PC-9 (cell line): ENCODE data around the gene HS6ST1. TPM values are rescaled to one million over a fixed set of nuclear protein-coding genes. Genes with fewer than 3 reads are reported as not detected.

Source experiments
- BruUV-seq: library from RNA; stranded (reverse); fragments of 400-500 nt; replicated peaks from 2 replicates; lab custom pipeline; 2021; lab: Mats Ljungman, UMichigan
- CTCF ChIA-PET: fragments of 300-600 bp; sonication (Branson Sonifier 250); formaldehyde crosslinking; loops from one replicate; lab custom pipeline; 2022; ENCODE audit warnings: antibody characterized with exemption; lab: Charles Lee
- POLR2A ChIA-PET: fragments of 300-600 bp; sonication (Branson Sonifier 250); formaldehyde crosslinking; loops from one replicate; lab custom pipeline; 2022; ENCODE audit warnings: antibody characterized with exemption; ENCODE audit not compliant: unreplicated experiment; lab: Charles Lee
- DNase-seq, 2 experiments: peaks; one replicate each; pipeline versions ENCODE4 v3.0.0 to v3.0.0-alpha.2; 2015 to 2022; ENCODE audit warnings: mixed read lengths in 1 of 2
- H2AFZ ChIP-seq: fragments of 200-600 bp; sonication (generic); 2 replicates; pipeline ENCODE4 v1.8.1; 2017; ENCODE audit warnings: antibody characterized with exemption
- H3F3A ChIP-seq: fragments of 200-600 bp; sonication (generic); 2 replicates; pipeline ENCODE4 v1.8.1; 2017; ENCODE audit warnings: antibody characterized with exemption, mild to moderate bottlenecking, low read depth; ENCODE audit not compliant: insufficient read depth
- H3K27ac ChIP-seq: fragments of 200-600 bp; sonication (generic); 2 replicates; pipeline ENCODE4 v1.6.1; 2016; ENCODE audit warnings: mixed run types
- H3K27me3 ChIP-seq: fragments of 200-600 bp; sonication (generic); 2 replicates; pipeline ENCODE4 v1.6.1; 2016; ENCODE audit warnings: low read depth, mixed run types; ENCODE audit not compliant: insufficient read depth
- H3K36me3 ChIP-seq: fragments of 200-600 bp; sonication (generic); 2 replicates; pipeline ENCODE4 v1.6.1; 2016; ENCODE audit warnings: low read depth, mixed run types
- H3K4me1 ChIP-seq: fragments of 200-600 bp; sonication (generic); replicated peaks from 2 replicates; pipeline ENCODE4 v1.6.1; 2016; ENCODE audit warnings: mixed run types; ENCODE audit not compliant: insufficient read depth
- H3K4me2 ChIP-seq: fragments of 200-600 bp; sonication (generic); 2 replicates; pipeline ENCODE4 v1.6.1; 2017; ENCODE audit warnings: mixed run types
- H3K4me3 ChIP-seq: fragments of 200-600 bp; sonication (generic); 2 replicates; pipeline ENCODE4 v1.6.1; 2016; ENCODE audit warnings: mixed run types
- H3K79me2 ChIP-seq: fragments of 200-600 bp; sonication (generic); 2 replicates; pipeline ENCODE4 v1.6.1; 2017; ENCODE audit warnings: low read depth, mixed run types
- H3K9me2 ChIP-seq: fragments of 200-600 bp; sonication (generic); 2 replicates; pipeline ENCODE4 v1.8.1; 2017; ENCODE audit warnings: mild to moderate bottlenecking; ENCODE audit not compliant: insufficient read depth
- H3K9me3 ChIP-seq: fragments of 200-600 bp; sonication (generic); 2 replicates; pipeline ENCODE4 v1.8.1; 2016; ENCODE audit warnings: low read depth; ENCODE audit not compliant: insufficient read depth
- H4K20me1 ChIP-seq: fragments of 200-600 bp; sonication (generic); 2 replicates; pipeline ENCODE4 v1.8.1; 2017; ENCODE audit not compliant: insufficient read depth
- CTCF ChIP-seq: fragments of 200-600 bp; sonication (generic); conservative IDR thresholded peaks from 2 replicates; pipeline ENCODE4 v1.6.1; 2017; ENCODE audit warnings: mixed run types, antibody characterized with exemption, mild to moderate bottlenecking, moderate library complexity
- EZH2 ChIP-seq: fragments of 200-600 bp; sonication (generic); IDR thresholded peaks from 2 replicates; pipeline ENCODE4 v1.8.0; 2017; ENCODE audit warnings: antibody characterized with exemption, low read depth
- intact Hi-C: fragments of 100-400 bp; cut with micrococcal nuclease; formaldehyde crosslinking; loops from one replicate; pipeline ENCODE4 v1.10.0; 2022; ENCODE audit not compliant: unreplicated experiment
- total RNA-seq: library from RNA; stranded (reverse); gene quantifications from 2 replicates; pipeline ENCODE4 v1.2.3, GENCODE V29; 2021

HS6ST1 gene
- total RNA-seq, 1 experiment from 2014 or later, result 20.2 TPM

GRCh38 chr2:128249555-128249954, 69.1 kb downstream of the HS6ST1 start:
- H4K20me1 ChIP-seq, result no peaks in the 10 kb centered on the region
- no peaks in the 10 kb centered on the region for H3K4me1 ChIP-seq
- no peaks in the 10 kb centered on the region for H3F3A ChIP-seq
- no peaks in the 10 kb centered on the region for H3K79me2 ChIP-seq
- intact Hi-C loops, result no loop called here
- no peaks in the 10 kb centered on the region for H3K36me3 ChIP-seq
- no peak overlapping the region for H2AFZ ChIP-seq
- no peak overlapping the region for H3K27ac ChIP-seq
- no TSS peak for BruUV-seq
- H3K4me3 ChIP-seq, result no peak overlapping the region
- H3K4me2 ChIP-seq, result no peak overlapping the region
- ChIA-PET POLR2A (no interaction called here), CTCF (no interaction called here)
- TF ChIP-seq CTCF, result no peak
- no peak for TF ChIP-seq EZH2
- no peaks in the 10 kb centered on the region for H3K27me3 ChIP-seq
- H3K9me2 ChIP-seq, result no peaks in the 10 kb centered on the region
- no peak for DNase-seq
- no peaks in the 10 kb centered on the region for H3K9me3 ChIP-seq

GRCh38 chr2:128245813-128246212, 72.9 kb downstream of the HS6ST1 start:
- Histone ChIP-seq H3K36me3 (no peaks in the 10 kb centered on the region), H3K9me3 (no peaks in the 10 kb centered on the region), H3K27me3 (no peaks in the 10 kb centered on the region), H3K4me3 (no peak overlapping the region), H3K79me2 (no peaks in the 10 kb centered on the region), H4K20me1 (no peaks in the 10 kb centered on the region), H3F3A (no peaks in the 10 kb centered on the region), H3K4me2 (no peak overlapping the region), H3K4me1 (no peaks in the 10 kb centered on the region), H3K9me2 (no peaks in the 10 kb centered on the region), H3K27ac (no peak overlapping the region), H2AFZ (no peak overlapping the region)
- no peak for TF ChIP-seq CTCF
- no peak for TF ChIP-seq EZH2
- intact Hi-C loops, result no loop called here
- ChIA-PET POLR2A (no interaction called here), CTCF (no interaction called here)
- no peak for DNase-seq
- BruUV-seq, result no TSS peak

- Histone ChIP-seq H3K36me3 (no peaks in the 10 kb centered on the region), H3K9me3 (no peaks in the 10 kb centered on the region), H4K20me1 (no peaks in the 10 kb centered on the region), H3K4me1 (no peaks in the 10 kb centered on the region), H3K4me2 (no peak overlapping the region), H3K27me3 (no peaks in the 10 kb centered on the region), H3K27ac (no peak overlapping the region), H3F3A (no peaks in the 10 kb centered on the region; the same call in 1 of the 2 replicates), H3K9me2 (no peaks in the 10 kb centered on the region), H2AFZ (no peak overlapping the region), H3K4me3 (no peak overlapping the region), H3K79me2 (no peaks in the 10 kb centered on the region)
- TF ChIP-seq CTCF, result no peak
- no peak for TF ChIP-seq EZH2
- BruUV-seq, result no TSS peak
- no peak for DNase-seq
- ChIA-PET POLR2A (no interaction called here), CTCF (no interaction called here)
- intact Hi-C loops, result no loop called here
These were observed 76.8 kb downstream of the HS6ST1 start for GRCh38 chr2:128241896-128242295.
